ENCODE measurements around the gene COL8A1.
"Not testable (repeated sequence)": the region's sequence is repeated elsewhere in the genome, so short reads cannot be mapped to it uniquely, and the experiment has no call there.

The COL8A1 gene

DNA sequence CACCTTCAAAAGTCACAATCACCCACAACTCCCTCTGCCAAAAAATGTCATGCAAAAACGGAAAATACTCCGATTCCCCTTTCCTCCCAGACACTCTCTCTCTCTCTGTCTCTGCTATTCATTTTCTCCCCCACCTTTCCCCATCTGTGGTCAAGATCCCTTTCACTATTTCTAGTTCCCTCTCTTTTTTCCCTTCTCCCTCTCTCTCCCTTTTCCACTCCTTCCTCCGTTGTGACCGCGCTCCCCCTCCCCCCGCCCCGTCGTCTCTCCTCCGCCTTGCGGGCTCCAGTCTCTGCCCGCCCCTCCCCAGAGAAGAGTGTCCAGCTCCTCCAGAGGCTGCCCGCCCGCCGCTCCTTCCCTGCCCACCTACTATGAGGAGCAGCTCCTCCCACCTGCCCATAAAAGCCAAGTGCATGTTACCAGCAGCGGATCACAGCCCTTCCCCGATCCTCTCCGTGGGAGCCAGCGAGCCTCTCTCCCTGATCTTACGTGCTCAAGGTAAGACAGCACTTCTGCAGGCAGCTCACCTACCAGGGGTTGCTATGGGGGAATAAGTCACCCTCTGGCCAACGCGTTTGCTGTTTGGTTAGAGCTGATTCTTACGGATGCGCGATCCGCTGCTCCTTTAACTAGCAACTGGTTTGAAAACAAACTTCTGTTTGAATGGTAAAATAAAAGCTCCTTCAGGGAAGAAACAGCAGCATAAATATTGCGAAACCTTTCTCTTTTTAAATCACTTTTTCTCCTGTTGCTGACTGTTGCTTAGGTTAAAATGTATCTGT lies at the start of gene COL8A1:
Gene COL8A1 (plus strand): TSS at position 428 of the 782 bp plus-strand sequence. CDS start 152,089 bp downstream, outside the sequence.
- no peak for DNase-seq

DNA sequence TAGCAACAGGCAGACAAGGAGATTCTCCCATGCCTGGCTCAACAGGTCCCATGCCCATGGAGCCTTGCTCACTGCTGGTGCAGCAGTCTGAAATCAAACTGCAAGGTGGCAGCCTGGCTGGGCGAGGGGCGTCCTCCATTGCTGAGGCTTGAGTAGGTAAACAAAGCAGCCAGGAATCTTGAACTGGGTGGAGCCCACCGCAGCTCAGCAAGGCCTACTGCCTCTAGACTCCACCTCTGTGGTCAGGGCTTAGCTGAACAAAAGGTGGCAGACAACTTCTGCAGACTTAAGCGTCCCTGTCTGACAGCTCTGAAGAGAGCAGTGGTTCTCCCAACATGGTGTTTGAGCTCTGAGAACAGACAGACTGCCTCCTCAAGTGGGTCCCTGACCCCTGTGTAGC lies 49.2 kb upstream of the COL8A1 start:
- DNase-seq = not testable (repeated sequence)

DNA sequence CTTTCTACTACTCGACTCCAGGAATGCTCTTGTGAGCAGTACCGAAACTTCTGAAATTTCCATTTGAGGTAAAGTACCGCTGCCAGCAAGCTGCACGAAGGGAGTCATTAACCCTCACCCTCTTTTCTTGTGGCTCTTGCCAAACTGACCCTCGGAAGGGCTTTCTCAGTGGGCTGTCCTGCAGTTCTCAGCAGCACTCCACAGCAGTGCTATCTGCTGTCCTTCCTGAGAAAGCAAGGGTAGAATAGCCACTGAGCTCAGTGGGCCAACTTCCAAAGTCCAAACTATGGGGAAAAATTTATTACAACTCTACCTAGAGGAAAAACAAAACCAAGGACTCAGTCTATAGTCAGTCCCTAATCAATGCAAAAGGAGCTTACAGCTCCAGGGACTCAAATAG lies 38.5 kb upstream of the COL8A1 start:
- no peak for DNase-seq

DNA sequence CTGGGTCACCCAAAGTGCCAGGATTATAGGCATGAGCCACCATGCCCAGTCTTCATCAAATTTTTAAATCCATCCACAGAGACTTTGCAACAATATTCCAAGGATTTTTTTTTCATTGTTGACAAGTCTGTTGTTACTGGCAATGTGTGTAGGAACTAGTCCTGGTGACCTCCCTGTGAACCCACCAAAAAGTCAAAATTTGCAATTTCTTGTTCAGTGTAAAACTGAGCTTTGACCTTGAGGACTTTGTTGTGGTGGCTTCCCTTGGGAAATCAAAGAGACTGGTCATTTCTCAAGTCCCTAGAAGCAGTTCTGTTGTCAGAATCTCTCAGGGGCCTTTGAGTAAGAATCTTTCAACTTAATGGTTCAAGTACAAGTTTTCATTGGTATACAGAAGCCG lies 36.9 kb upstream of the COL8A1 start:
- no peak for DNase-seq

DNA sequence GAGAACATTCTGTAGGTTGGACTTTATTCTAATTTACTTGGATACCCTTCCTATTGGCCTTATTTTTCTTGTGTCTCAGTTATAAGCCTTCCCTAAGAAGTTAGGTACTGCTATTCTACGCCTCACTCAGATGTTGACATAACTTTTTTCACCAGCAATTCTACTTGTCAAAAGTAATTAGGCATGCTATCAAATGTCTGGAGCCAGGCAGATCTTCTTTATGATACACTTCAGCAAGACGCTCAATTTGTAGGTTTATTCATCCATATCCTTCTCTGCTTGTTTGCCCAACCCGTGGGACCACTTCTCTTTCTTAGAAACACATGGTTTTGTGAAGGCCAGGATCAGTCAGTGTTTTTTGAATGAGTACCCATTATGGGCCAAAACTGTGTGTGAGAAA lies 36.2 kb upstream of the COL8A1 start:
- no peak for DNase-seq

DNA sequence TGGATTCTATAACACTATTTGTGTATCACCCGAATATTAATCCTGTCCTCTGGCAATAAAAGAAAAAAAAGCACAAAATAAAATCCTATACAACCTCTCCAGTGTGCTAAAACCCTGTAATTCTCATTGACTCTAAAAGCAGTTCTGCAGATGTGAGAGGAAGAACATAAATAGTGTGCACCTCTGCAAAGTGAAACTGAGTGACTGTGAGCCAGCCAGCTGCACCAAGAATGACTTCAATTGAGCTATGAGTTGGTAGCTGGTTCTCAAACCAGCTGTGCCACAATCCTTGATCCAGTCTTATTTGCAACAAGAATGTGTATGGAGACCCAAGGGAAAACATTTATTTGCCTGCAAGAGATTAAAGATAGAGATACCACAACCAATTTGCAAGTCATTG lies 31.2 kb upstream of the COL8A1 start:
- no peak for DNase-seq

DNA sequence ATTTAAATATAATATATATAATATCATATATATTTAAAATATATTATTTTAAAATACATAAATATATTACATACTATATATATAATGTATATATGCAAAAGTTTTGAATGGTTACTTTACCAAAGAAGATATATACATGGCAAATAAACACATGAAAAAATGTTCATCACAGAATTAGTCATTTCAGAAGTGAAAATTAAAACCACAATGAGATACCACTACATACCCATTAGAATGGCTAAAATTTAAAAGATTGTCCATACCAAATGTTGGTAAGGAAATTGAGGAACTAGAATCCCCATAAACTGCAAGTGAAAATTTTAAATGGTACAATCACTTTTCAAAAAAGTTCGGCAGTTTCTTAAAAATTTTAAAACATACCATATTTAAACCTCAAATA lies 23.6 kb upstream of the COL8A1 start:
- no peak for DNase-seq

DNA sequence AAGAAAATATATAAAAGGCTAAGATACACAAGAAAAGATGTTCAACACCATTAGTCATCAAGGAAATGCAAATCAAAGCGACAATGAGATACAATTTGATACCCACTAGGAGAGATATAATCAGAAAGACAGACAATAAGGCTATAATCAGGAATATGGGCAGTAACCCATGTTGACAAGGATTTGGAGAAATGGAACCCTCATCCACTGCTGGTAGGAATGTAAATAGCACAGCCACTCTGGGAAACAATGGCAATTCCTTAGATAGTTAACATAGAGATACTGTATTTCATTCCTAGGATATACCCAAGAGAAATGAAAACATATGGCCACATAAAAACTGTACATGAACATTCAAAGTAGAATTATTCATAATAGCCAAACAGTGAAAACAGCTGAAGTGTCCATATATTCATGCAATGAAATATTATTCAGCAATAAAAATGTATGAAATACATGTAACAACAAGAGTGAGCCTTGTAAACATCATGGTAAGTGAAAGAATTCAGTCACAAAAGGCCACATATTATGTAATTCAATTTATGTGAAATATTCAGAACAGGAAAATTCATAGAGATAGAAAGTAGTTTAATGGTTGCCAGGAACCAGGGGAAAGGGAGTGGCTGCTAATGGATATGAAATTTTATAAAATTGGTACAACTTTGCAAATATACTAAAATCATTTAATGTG lies 18.2 kb upstream of the COL8A1 start:
- DNase-seq = no peak

DNA sequence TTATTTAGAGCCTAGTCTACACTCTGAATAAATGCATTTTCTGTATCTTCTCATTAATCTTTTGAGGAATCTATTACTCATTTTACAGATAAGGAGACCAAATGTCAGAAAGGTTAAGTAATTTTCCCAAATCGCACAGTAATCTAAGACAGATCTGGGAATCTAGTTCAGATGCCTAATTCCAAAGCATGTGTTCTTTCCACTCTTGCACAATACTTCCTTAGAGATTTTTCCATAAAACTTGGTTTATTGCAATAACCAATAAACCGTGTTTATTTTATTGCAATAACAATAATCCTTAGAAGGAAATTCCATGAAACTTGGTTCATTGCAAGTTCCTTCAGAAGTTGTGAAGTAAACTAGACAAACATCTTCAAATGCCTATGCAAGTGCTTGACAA lies 17.4 kb upstream of the COL8A1 start:
- no peak for DNase-seq

DNA sequence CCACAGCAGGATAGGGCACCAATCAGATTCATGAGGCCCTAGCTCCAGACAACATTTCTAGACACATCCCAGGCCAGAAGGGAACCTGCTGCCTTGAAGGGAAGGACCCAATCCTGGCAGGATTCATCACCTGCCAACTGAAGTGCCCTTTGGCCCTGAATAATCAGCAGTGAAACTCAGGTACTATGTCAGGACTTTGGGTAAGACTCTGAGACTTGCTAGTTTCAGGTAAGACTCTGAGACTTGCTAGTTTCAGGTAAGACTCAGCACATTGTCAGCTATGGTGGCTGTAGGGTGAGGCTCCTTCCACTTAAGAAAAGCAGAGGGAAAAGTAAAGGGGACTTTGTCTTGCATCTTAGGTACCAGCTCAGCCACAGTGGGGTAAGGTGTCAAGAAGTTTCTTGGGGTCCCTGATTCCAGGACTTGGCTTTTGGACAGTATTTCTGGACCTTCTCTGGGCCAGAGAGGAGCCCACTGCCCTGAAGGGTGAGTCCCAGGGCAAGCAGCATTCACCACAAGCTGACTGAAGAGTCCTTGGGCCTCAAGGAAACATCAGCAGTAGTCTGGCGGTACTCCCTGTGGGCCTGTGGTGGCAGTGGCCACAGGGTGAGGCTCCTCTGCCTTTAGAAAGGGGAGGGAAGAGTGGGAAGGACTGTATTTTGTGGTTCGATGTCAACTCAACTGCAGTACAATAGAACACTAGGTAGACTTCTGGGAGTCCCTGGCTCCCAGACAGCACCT lies 13.7 kb upstream of the COL8A1 start:
- DNase-seq = no peak

DNA sequence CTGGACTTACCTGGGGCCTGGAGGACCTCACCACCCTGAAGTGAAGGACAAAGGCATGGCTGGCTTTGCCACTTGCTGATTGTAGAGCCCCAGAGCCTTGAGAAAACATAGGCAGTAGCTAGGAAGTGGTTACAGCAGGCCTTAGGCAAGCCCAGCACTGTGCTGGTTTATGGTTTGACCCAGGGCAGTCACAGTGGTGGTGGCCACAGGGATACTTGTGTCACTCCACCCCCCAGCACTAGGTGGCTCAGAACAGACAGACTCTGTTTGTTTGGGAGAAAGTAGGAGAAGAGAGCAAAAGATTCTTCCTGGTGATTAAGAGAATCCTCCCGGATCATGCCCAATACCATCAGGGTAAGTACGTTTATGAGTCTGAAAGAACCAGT lies 13.2 kb upstream of the COL8A1 start:
- DNase-seq = no peak

DNA sequence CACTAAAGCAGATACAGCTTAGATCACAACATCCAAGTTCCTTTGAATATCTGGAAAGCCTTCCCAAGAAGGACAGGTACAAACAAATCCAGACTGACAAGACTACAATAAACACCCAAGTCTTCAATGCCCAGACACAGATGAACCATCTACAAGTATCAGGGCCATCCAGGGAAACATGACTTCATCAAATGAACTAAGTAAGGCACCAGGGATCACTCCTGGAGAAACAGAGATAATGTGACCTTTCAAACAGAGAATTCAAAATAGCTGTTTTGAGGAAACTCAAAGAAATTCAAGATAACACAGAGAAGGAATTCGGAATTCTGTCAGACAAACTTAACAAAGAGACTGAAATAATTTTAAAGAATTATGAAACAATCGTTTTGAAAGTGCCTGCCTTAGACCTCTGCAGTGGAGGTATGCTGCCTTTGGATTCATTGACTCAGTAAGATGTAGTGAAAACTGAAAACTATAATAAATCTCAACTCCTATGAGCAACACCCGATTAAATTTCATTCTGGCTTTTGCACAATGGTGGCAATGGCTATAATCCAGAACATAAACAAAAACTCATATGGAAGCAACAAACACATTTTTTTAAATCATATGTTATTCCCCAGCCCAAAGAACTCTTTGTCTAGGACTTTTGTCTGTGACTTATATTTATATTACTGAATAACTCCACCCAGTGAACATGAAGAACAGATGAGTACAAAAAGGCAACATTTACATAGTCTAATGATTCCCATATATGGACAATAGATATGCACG lies 12.6 kb upstream of the COL8A1 start:
- no peak for DNase-seq

DNA sequence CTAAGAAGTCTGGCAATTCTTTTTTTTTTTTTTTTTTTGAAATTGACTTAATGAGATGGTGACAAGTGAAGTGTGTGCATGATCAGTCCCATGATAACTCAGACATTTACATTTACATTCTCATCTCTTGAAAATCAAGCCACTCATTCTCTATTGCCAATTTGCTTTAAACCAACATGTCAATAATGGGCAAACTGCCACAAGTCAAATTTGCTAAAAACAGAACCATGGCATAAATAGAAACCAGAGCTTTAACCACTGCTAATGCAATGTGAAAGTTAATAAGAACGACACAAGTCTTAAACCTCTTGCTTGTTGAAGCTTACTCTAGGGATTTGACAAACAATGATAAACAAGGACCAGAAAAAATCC lies 12.0 kb upstream of the COL8A1 start:
- DNase-seq = no peak

DNA sequence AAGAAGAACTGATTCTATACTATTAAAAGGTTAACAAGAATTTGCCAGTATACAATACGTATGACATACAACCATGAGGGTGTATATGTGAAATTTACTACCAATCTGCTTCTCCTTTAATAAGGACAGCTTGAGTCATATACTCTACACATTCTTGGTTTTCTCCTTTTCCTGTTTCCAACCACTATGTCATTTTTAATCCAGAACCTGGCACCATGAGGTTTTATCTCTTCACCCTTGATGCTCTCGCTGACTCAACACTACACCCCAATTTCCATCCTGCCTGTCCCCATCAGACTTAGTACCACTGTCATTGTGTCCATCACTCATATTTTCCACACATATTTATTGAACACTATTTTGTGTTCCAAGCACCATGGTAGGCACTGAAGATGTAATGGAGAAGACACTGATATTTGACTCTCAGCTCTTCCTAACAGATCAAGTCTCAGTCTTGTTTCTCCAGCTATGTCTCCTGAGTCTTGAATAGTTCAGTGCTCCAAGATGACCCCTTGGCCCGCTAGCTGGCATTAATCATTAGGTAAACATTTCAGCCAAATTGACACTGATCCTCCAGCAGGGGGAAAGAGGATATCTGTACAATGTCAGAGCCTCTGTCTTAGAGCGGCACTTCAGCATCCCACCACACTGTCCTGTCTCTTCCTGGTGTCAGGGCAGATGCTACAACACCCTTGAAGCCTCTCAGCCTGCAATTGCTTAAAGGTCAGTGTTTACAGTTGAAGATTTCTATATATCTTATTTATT lies 11.2 kb upstream of the COL8A1 start:
- no peak for DNase-seq

DNA sequence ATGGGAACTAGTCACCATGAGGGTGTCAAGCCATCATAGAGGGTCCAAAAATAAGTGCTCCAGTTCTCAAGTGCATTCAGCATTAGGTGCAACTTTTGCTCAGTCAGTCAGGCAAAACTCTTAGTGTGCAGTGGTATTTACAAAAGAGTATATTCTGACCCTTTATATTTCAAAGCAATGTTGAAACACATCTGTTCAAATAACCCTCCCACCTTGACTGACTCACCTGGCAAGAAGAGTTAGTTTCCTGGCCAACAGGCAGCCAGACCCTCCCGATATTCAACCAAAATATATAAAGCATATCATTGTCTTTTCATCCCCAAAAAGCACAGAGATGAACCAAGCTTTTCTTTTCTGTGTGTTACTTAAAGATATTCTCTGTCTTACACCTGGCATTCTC lies 7.6 kb upstream of the COL8A1 start:
- no peak for DNase-seq

DNA sequence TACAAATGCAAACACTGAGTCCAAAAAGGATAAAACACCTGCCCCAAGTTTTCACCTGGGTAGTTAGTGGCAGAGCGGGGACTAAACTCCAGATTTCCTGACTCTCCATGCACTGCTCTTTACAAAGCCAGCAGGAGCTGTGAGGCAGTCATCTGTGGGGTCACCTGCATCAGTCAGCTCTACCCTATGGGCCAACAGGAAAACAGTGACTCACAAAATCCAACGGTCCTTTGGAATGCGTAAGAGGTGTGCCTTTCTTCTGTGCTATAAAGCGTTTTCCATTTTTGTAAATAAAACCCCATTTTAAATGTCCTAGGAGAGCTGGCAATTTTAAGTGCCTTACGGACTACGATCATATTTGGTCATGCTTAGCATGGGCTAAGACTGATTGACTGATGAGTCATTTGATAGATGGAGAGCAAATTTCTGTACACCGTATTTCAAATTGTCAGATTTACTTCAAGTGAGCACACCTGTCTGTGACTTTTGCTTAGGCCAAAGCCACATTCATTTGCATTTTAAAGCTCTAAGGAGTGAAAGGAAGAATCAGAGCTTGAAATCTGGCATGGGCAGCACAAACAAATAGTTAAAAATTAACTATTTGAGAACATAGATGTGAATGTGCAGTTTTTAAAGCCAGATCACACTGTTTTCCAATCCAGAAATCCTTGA lies 4.4 kb upstream of the COL8A1 start:
- no peak for DNase-seq

DNA sequence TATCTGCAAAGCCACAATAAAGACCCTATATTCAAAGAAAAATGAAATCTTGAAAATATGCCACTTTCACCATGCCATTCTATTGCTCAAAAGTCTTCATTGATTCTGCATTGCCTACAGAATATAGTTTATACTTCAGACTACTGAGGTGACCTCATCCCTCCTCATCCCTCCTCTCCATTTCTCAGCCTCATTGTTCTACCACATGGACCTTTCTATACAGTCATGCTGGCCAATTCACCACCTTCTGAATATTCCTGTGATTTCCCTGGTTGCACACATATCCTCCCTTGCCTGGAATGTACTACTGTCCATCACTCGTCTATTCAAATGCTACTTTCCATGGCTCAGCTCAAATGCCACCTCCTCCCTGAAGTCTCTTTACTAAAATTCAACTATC lies 3.5 kb upstream of the COL8A1 start:
- no peak for DNase-seq

DNA sequence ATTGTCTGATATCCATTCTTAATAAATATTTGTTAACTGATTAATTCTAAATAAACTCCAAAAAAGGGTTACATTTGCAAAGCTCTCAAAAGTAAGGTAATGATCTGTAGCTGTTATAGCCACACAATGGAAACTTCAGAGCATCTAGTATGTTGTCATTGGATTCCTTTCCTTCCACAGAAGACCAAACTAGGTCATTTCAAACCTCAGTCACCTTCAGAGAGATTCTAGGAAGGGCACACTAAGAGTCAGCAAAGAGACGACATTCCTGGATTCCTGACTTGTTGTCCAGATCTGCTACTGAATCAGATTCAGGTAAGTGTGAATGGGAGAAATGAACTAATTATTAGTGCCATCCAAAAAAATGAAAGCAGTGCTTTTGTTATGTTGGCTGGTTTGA lies 3.0 kb upstream of the COL8A1 start:
- DNase-seq = no peak

DNA sequence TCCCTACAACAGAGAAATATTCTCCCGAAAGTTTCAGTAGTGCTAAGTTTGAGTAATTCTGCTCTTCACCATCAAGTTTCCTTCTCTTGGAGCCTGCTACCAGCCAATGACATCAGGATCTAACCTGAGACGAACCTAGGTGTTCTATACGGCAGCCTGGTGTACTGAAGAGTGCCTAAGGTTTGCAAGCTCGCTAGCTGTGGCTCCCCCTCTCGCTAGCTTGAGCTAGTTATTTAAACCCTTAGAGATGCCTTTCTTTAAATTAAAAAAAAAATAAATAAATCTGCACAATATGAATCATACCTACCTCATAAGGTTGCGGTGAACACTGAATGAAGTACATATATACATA lies 1.4 kb upstream of the COL8A1 start:
- DNase-seq = no peak

DNA sequence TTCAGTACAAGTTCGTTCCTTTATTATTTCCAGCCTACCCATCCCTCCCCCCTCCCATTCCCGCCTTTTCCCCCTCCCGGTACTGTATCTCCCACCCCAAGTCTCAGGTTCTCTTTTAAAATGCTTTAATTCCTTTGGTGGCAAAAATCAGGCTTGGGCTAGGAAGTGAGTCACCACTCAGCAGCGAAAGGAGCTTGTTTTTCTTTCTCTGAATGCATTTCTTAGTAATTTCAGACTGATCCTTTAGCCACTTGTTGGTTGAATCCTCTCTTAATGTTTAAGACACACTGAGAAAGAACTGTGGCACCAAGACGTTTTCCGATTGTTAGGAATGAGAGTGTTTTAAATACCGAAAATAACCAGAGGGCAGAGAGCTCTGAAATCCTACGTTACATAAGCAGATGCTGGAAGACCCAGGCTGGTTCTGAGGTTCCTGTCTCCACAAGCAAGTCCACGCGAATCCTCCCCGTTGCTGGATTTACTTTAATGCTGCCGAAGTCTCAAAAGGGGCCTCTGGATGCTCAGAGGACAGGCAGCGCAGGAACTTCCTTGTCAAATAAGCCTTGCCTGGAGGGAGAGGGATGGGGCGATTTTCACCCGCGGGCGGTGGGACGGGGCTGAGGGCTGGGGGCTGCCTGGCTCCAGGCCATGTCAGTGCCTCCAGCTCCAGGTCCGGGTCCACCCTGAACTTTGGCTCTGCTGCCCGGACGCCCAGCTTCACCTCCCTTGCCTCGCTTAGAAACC lies 854 bp upstream of the COL8A1 start:
- no peak for DNase-seq

DNA sequence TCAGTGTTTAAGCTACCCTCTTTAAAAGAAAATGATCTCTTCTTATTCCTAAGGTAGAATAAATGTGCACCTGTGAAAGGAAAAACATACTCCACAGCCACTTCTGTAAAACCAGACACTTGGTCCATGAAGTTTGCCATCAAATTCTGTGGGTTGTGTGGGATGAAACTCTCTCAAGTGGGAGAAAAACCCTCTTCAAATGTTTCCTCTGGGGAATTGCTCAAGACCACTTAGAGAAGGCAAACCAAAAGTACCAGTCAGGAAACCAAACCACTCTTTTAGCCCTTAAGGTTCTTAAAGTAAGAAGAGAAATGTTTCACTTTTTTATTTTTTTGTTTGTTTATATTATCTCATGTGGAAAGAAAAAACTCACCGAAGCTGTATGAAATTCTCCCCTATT lies 1.2 kb downstream of the COL8A1 start:
- DNase-seq = no peak

All from activated CD4-positive, CD25-positive, alpha-beta regulatory T cell treated with anti-CD3 and anti-CD28 coated beads, Interleukin-2, amount 50 U/mL, for 72 hours (primary cell).